ENCODE measurements around the gene OPCML. TPM values are rescaled to one million over a fixed set of nuclear protein-coding genes. Genes with fewer than 3 reads are reported as not detected.

Gene OPCML
- total RNA-seq, 1 experiment from 2014 or later = 0.94 TPM

GRCh38 chr11:133136376-133136775 lies 395.9 kb downstream of the OPCML start:
- H2AFZ ChIP-seq (ENCODE audit: low read length) = no peak overlapping the region
- H4K5ac ChIP-seq (ENCODE audit: insufficient read length, low read depth, low read length) = no peak overlapping the region
- H3K4me2 ChIP-seq (ENCODE audit: insufficient read depth, insufficient read length, low read length) = no peak overlapping the region
- Mint-ChIP-seq H3K27ac (peak overlapping the region in 1 of 3 experiments; percentile 59; a peak in 1 of 7 replicates), H3K36me3 (ENCODE audit: insufficient read depth in 1 of 3, low read depth in 3 of 3) (no peaks in the 10 kb centered on the region), H3K4me1 (peaks cover 27 to 30% of the 10 kb centered on the region in 2 experiments), H3K9me3 (peaks cover 0 to 4% of the 10 kb centered on the region in 2 experiments; a peak in 1 of 5 replicates), H3K4me3 (no peak overlapping the region), H3K27me3 (ENCODE audit: low read depth) (peaks cover 11% of the 10 kb centered on the region)
- 0 out of 2 replicates have a peak, but pooled peaks cover 2% of the 10 kb centered on the region for H3K4me1 ChIP-seq (ENCODE audit: insufficient read depth, low read length)
- H4K91ac ChIP-seq (ENCODE audit: insufficient read length, low read depth, low read length) = no peak overlapping the region
- no peaks in the 10 kb centered on the region for H3K23me2 ChIP-seq (ENCODE audit: insufficient read length, low read depth, low read length, poor library complexity, severe bottlenecking)
- H3T11ph ChIP-seq (ENCODE audit: low read length) = no peak overlapping the region
- H2BK120ac ChIP-seq (ENCODE audit: low read depth, low read length, poor library complexity, severe bottlenecking) = no peak overlapping the region
- H4K20me1 ChIP-seq (ENCODE audit: control insufficient read depth, insufficient read depth, insufficient read length) = no peaks in the 10 kb centered on the region
- H3K79me1 ChIP-seq (ENCODE audit: insufficient read depth, low read depth, low read length, poor library complexity, severe bottlenecking) = no peaks in the 10 kb centered on the region
- no peak overlapping the region for H3K9ac ChIP-seq (ENCODE audit: extremely low read depth, insufficient read length, low read length)
- H4K8ac ChIP-seq (replicated peaks; ENCODE audit: insufficient read length, low read depth, low read length) = no peak overlapping the region
- H2AK5ac ChIP-seq (ENCODE audit: insufficient read length, low read length) = no peak overlapping the region
- no peak overlapping the region for H3K23ac ChIP-seq (ENCODE audit: insufficient read length, low read depth, low read length)
- no peak overlapping the region for H3K18ac ChIP-seq (ENCODE audit: insufficient read length, low read depth, low read length)
- no peak overlapping the region for H2BK15ac ChIP-seq (ENCODE audit: low read depth, low read length)
- no peak overlapping the region for H3K27ac ChIP-seq (ENCODE audit: insufficient read length, low read depth, low read length)
- 100% methylated on average over 1 of the region's 4 CpGs for WGBS (ENCODE audit: extremely low coverage, insufficient read length, low lambda C conversion rate)
- H3K14ac ChIP-seq (ENCODE audit: insufficient read depth, low read length) = no peak overlapping the region
- H3K56ac ChIP-seq (ENCODE audit: insufficient read length, low read depth, low read length) = no peak overlapping the region
- H3K27me3 ChIP-seq (ENCODE audit: insufficient read depth, low read length) = no peaks in the 10 kb centered on the region; the same call in 1 of the 2 replicates
- H2BK20ac ChIP-seq (ENCODE audit: low read depth, low read length, poor library complexity, severe bottlenecking) = no peak overlapping the region
- DNase-seq = no peak
- no peaks in the 10 kb centered on the region for H3K79me2 ChIP-seq (ENCODE audit: insufficient read depth, low read length)
- H2BK5ac ChIP-seq (ENCODE audit: insufficient read length, low read length) = no peak overlapping the region
- H3K9me3 ChIP-seq (ENCODE audit: control insufficient read depth, low read depth, low read length) = no peaks in the 10 kb centered on the region
- H3K4ac ChIP-seq (ENCODE audit: low read depth, low read length) = no peak overlapping the region
- no peak overlapping the region for H2BK12ac ChIP-seq (ENCODE audit: insufficient read length, low read depth, low read length)
- no peak for TF ChIP-seq CTCF (conservative IDR thresholded peaks at IDR 0.05)

All from H9 (cell line).